ENCODE measurements around the gene CMIP. TPM values are rescaled to one million over a fixed set of nuclear protein-coding genes. Genes with fewer than 3 reads are reported as not detected.

Gene CMIP
- total RNA-seq, 1 experiment from 2014 or later, result 68.0 TPM

DNA sequence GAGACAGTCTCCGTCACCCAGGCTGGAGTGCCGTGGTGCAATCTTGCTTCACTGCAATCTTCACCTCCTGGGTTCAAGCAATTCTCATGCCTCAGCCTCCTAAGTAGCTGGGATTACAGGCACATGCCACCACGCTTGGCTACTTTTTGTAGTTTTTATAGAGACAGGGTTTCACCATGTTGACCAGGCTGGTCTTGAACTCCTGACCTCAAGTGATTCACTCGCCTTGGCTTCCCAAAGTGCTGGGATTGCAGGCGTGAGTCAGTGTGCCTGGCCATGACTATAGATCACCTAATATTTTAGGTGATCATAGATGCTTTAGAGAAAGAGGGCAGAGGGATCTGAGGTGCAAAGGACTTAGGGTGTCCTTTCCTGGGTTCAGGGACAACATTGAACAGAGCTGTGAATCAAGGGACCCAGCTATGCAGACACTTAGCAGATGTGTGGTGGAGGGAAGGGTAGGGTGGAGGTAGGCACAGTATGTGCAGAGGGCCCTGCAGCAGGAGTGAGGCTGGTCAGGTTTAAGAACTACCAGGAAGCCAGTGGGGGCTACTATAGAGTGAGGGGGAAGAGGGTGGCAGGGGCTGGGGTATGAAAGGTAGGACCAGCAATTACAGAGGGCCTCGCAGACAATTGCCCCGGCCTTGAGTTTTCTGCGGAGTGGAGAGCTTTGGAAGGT, 116.5 kb downstream of the CMIP start:
- intact Hi-C loops (cut with micrococcal nuclease; ENCODE audit: unreplicated experiment), result no loop called here
- H3K27ac Mint-ChIP-seq (ENCODE audit: unreplicated experiment), result peak overlapping the region; percentile 94
- H3K4me3 Mint-ChIP-seq (ENCODE audit: unreplicated experiment), result no peak overlapping the region
- no peaks in the 10 kb centered on the region for H3K9me3 Mint-ChIP-seq (ENCODE audit: unreplicated experiment)
- peaks cover 10% of the 10 kb centered on the region for H3K36me3 Mint-ChIP-seq (ENCODE audit: insufficient read depth, unreplicated experiment)
- H3K27me3 Mint-ChIP-seq (ENCODE audit: insufficient read depth, unreplicated experiment), result no peaks in the 10 kb centered on the region
- H3K4me1 ChIP-seq, result peaks cover 44% of the 10 kb centered on the region
- CTCF ChIA-PET, result no interaction called here
- no peaks in the 10 kb centered on the region for H3K27me3 ChIP-seq (replicated peaks; ENCODE audit: control insufficient read depth, insufficient read depth, low read length)
- POLR2A ChIA-PET, result no interaction called here
- H3K4me3 ChIP-seq (ENCODE audit: low read depth, low read length), result no peak overlapping the region
- no peak for DNase-seq
- TF ChIP-seq, protein P1, sequence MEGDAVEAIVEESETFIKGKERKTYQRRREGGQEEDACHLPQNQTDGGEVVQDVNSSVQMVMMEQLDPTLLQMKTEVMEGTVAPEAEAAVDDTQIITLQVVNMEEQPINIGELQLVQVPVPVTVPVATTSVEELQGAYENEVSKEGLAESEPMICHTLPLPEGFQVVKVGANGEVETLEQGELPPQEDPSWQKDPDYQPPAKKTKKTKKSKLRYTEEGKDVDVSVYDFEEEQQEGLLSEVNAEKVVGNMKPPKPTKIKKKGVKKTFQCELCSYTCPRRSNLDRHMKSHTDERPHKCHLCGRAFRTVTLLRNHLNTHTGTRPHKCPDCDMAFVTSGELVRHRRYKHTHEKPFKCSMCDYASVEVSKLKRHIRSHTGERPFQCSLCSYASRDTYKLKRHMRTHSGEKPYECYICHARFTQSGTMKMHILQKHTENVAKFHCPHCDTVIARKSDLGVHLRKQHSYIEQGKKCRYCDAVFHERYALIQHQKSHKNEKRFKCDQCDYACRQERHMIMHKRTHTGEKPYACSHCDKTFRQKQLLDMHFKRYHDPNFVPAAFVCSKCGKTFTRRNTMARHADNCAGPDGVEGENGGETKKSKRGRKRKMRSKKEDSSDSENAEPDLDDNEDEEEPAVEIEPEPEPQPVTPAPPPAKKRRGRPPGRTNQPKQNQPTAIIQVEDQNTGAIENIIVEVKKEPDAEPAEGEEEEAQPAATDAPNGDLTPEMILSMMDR (IDR thresholded peaks at IDR 0.05; ENCODE audit: insufficient read depth in 1 of 2, low read depth in 1 of 2, low read length in 1 of 2, severe bottlenecking in 1 of 2, unreplicated experiment in 1 of 2), result no peak
- H3K36me3 ChIP-seq (ENCODE audit: control insufficient read depth, insufficient read depth, low read length), result peaks cover 3% of the 10 kb centered on the region; the same call in 1 of the 2 replicates
- no peaks in the 10 kb centered on the region for H3K9me3 ChIP-seq
- peaks cover 35% of the 10 kb centered on the region for H3K4me1 Mint-ChIP-seq (ENCODE audit: low read depth, unreplicated experiment)
- no TSS peak for BruUV-seq (replicated peaks)

DNA sequence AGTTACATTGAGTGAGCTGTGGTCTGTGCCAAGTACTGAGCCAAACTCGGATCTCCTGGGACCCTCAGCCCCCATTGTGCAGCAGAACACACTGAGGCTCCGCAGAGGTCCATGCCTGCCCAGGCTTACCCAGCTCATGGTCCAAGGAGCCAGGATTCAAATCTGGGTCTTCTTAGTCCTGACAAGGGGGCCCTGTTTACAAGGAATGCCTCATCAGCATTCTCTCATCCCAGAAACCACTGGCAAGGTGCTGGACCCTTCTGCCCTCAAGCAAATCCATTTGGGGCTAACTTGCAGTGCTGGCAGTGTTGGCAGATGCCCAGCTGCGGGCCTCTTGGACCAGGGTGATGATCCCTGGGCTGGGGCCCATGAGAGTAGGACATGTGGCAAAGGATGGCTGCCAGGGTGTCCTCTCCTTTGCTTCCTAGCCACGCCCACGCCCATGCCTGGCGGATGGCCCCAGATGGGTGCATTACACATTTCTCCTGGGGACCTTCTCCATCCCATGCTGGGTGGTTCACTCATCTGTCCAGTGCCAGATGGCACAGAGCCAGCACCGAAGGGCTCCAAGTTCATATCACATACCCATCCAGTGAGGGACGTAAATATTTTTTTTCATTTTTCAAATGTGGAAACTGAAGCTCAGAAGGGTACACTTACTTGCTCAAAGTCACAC, 117.7 kb downstream of the CMIP start:
- no peaks in the 10 kb centered on the region for H3K27me3 Mint-ChIP-seq (ENCODE audit: insufficient read depth, unreplicated experiment)
- intact Hi-C loops (cut with micrococcal nuclease; ENCODE audit: unreplicated experiment), result no loop called here
- CTCF ChIA-PET, result no interaction called here
- H3K36me3 Mint-ChIP-seq (ENCODE audit: insufficient read depth, unreplicated experiment), result peaks cover 9% of the 10 kb centered on the region
- POLR2A ChIA-PET, result no interaction called here
- H3K4me1 ChIP-seq, result peaks cover 34% of the 10 kb centered on the region
- no peak overlapping the region for H3K4me3 Mint-ChIP-seq (ENCODE audit: unreplicated experiment)
- TF ChIP-seq, protein P1 (IDR thresholded peaks at IDR 0.05; ENCODE audit: insufficient read depth in 1 of 2, low read depth in 1 of 2, low read length in 1 of 2, severe bottlenecking in 1 of 2, unreplicated experiment in 1 of 2), result no peak
- peaks cover 3% of the 10 kb centered on the region; the same call in 1 of the 2 replicates for H3K36me3 ChIP-seq (ENCODE audit: control insufficient read depth, insufficient read depth, low read length)
- H3K27me3 ChIP-seq (replicated peaks; ENCODE audit: control insufficient read depth, insufficient read depth, low read length), result no peaks in the 10 kb centered on the region
- H3K9me3 Mint-ChIP-seq (ENCODE audit: unreplicated experiment), result no peaks in the 10 kb centered on the region
- no peak overlapping the region for H3K4me3 ChIP-seq (ENCODE audit: low read depth, low read length)
- no TSS peak for BruUV-seq (replicated peaks)
- DNase-seq, result no peak
- H3K27ac Mint-ChIP-seq (ENCODE audit: unreplicated experiment), result no peak overlapping the region
- H3K4me1 Mint-ChIP-seq (ENCODE audit: low read depth, unreplicated experiment), result peaks cover 33% of the 10 kb centered on the region
- H3K9me3 ChIP-seq, result no peaks in the 10 kb centered on the region

GRCh38 chr16:81562926-81563325, 118.3 kb downstream of the CMIP start:
- CTCF ChIA-PET, result no interaction called here
- Mint-ChIP-seq H3K4me3 (ENCODE audit: unreplicated experiment) (no peak overlapping the region), H3K36me3 (ENCODE audit: insufficient read depth, unreplicated experiment) (peaks cover 9% of the 10 kb centered on the region), H3K9me3 (ENCODE audit: unreplicated experiment) (no peaks in the 10 kb centered on the region), H3K4me1 (ENCODE audit: low read depth, unreplicated experiment) (peaks cover 28% of the 10 kb centered on the region), H3K27ac (ENCODE audit: unreplicated experiment) (no peak overlapping the region), H3K27me3 (ENCODE audit: insufficient read depth, unreplicated experiment) (no peaks in the 10 kb centered on the region)
- POLR2A ChIA-PET, result no interaction called here
- no peaks in the 10 kb centered on the region for H3K9me3 ChIP-seq
- TF ChIP-seq, protein P1 (IDR thresholded peaks at IDR 0.05; ENCODE audit: insufficient read depth in 1 of 2, low read depth in 1 of 2, low read length in 1 of 2, severe bottlenecking in 1 of 2, unreplicated experiment in 1 of 2), result no peak
- no peaks in the 10 kb centered on the region for H3K27me3 ChIP-seq (replicated peaks; ENCODE audit: control insufficient read depth, insufficient read depth, low read length)
- H3K36me3 ChIP-seq (ENCODE audit: control insufficient read depth, insufficient read depth, low read length), result peaks cover 3% of the 10 kb centered on the region; the same call in 1 of the 2 replicates
- intact Hi-C loops (cut with micrococcal nuclease; ENCODE audit: unreplicated experiment), result no loop called here
- no TSS peak for BruUV-seq (replicated peaks)
- H3K4me3 ChIP-seq (ENCODE audit: low read depth, low read length), result no peak overlapping the region
- H3K4me1 ChIP-seq, result peaks cover 28% of the 10 kb centered on the region
- no peak for DNase-seq
